Stimulated activated CD8-positive, alpha-beta memory T cell treated with anti-CD3 and anti-CD28 coated beads, Interleukin-12 subunit alpha, Interleukin-12 subunit beta, amount 100 ng/mL, for 4 hours (primary cell): ENCODE data around the gene LYST.
"Not testable (repeated sequence)": the region's sequence is repeated elsewhere in the genome, so short reads cannot be mapped to it uniquely, and the experiment has no call there.

ENCODE experiments used
- DNase-seq: peaks from one replicate; pipeline ENCODE4 v3.0.0-alpha.2; 2020; ENCODE audit warnings: low read depth

LYST gene, protein sequence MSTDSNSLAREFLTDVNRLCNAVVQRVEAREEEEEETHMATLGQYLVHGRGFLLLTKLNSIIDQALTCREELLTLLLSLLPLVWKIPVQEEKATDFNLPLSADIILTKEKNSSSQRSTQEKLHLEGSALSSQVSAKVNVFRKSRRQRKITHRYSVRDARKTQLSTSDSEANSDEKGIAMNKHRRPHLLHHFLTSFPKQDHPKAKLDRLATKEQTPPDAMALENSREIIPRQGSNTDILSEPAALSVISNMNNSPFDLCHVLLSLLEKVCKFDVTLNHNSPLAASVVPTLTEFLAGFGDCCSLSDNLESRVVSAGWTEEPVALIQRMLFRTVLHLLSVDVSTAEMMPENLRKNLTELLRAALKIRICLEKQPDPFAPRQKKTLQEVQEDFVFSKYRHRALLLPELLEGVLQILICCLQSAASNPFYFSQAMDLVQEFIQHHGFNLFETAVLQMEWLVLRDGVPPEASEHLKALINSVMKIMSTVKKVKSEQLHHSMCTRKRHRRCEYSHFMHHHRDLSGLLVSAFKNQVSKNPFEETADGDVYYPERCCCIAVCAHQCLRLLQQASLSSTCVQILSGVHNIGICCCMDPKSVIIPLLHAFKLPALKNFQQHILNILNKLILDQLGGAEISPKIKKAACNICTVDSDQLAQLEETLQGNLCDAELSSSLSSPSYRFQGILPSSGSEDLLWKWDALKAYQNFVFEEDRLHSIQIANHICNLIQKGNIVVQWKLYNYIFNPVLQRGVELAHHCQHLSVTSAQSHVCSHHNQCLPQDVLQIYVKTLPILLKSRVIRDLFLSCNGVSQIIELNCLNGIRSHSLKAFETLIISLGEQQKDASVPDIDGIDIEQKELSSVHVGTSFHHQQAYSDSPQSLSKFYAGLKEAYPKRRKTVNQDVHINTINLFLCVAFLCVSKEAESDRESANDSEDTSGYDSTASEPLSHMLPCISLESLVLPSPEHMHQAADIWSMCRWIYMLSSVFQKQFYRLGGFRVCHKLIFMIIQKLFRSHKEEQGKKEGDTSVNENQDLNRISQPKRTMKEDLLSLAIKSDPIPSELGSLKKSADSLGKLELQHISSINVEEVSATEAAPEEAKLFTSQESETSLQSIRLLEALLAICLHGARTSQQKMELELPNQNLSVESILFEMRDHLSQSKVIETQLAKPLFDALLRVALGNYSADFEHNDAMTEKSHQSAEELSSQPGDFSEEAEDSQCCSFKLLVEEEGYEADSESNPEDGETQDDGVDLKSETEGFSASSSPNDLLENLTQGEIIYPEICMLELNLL (N-terminal part only)

DNA sequence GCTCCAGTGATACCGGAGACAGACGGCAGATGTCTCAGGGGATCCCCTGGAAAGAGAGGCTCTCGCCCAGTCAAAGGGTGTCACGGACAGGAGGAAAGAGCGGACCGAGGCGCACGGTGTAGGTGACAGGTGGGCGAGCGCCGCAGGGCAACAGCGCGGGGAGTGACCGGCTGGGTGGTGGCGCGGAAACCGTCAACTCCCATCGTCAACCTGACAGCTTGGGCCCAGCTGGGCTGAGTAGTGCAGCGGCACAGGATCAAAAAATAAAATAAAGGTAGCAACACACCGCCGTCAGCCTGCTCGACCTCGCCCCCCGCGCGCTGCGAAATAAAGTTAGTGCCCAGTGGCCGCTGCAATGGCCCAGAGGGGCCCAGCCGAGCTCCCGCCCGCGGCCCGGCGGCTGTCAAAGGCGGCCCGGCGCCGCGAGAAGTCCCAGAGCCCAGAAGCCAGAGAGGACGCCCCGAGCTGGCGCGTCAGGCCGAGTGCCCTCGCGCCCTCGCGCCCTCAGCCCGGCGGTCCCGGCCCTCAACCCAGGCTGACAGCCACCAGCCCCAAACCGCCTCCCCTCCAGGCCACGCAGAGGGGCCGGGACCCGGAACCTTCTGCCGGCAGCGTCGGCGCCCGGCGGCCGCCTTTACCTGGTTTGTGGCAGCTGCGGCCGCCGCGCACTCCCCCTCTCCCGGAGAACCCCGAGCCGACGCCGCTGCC lies at the start of gene LYST:
Gene LYST (minus strand): TSS at position 702 of the 708 bp plus-strand sequence. CDS start 36,489 bp downstream, outside the sequence.
- peak; percentile 35 for DNase-seq

DNA sequence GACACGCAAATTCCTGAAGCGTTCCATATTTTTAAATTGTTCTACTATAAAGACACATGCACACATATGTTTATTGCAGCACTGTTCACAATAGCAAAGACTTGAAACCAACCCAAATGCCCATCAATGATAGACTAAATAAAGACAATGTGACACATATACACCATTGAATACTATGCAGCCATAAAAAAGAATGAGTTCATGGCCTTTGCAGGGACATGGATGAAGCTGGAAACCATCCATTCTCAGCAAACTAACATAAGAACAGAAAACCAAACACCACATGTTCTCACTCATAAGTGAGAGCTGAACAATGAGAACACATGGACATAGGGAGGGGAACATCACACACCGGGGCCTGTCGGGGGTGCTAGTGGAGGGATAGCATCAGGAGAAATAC lies 48.8 kb upstream of the LYST start:
- DNase-seq, result not testable (repeated sequence)

DNA sequence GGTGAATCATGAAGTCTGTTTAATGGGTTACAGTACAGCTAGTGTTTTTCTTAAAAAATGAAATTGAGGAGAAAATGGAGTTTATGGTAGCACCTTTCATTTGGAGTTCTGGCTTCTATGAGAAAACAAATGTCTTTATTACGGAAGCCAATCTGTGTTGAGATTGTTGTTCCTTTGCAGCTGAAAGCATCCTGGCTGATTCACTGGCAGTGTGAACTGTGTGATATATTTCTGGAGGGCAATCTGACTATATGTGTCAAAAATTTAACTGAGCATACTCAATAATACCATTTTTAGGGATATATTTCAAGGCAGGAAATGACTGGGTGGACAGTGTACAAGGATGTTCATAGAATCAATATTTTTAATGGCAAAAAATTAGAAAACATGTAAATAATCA lies 46.6 kb upstream of the LYST start:
- DNase-seq, result no peak

DNA sequence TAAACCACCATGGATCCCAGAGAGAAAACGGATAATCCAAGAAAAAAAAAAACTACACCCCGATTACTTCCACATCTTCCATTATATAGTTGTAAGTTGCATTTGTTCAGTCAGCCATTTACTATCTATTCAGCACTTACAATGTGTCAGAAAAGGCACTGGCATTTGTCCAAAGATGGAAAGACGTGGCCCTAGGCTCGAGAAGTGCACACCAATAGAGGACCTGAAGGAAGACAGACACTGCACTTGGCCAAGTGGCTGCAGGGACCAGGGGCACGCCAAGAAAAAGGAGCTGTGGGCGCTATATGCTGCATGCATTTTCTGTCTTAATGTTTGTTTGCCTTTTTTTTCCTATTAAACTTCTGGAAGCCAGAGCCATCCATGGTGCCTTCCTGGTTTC lies 45.2 kb upstream of the LYST start:
- DNase-seq, result no peak

DNA sequence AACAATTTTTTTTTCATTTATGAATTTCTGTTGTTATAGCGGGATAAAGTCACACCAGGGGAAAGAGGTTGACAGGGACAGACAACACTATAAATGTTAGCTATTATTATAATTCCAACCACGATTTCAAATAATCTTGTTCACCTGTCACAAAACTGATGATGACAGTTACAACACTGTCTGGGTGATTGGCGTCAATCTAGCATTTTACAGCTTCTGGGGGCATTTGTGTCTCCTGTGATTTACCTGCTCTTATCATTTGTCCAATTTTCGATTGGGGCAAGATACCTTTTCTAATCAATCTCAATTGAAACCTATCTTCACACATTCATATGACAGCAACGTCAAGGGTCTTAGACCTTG lies 44.6 kb upstream of the LYST start:
- DNase-seq, result no peak

DNA sequence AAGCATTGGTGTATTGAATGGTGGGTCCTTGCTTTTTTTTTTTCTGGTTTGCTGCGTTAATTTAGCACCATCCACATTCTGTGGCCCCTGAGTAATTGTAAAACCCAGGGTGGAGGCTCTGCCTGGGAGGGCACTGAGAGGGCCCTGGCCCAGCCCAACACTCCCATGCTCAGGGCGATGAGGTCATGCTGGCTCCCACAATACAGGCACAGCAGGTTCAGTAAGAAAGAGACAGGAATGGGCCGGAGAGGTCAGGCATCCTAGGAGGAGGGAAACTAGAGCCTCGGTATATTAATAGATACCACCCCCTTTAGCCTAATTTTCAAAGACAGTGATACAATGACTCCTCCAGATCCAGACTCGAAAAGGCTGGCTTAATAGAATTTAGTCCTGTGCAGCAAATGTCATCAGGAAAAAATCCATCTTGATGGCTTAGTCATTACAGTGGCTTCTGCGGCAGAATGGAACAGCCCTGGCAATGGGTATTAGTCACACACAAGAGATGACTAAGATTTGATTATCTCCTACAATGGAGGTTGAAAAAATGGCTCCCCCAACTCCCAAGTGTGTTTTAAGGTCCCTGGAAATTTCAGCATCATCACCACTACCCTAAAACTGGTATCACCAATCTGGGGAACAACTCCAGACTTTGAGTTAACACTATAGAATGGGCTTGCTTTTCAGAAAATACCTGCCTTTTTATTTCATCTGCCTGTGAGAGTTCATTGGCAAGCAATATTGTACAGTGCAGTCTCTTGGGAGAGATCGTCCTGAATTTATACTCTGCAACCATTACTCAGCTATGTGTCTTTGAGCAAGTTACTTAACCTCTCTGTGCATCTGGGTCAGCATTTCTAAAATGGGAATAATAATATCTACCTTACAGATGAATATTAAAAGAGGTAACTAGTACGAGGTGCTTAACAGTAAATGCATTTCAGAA lies 43.9 kb upstream of the LYST start:
- DNase-seq, result no peak

DNA sequence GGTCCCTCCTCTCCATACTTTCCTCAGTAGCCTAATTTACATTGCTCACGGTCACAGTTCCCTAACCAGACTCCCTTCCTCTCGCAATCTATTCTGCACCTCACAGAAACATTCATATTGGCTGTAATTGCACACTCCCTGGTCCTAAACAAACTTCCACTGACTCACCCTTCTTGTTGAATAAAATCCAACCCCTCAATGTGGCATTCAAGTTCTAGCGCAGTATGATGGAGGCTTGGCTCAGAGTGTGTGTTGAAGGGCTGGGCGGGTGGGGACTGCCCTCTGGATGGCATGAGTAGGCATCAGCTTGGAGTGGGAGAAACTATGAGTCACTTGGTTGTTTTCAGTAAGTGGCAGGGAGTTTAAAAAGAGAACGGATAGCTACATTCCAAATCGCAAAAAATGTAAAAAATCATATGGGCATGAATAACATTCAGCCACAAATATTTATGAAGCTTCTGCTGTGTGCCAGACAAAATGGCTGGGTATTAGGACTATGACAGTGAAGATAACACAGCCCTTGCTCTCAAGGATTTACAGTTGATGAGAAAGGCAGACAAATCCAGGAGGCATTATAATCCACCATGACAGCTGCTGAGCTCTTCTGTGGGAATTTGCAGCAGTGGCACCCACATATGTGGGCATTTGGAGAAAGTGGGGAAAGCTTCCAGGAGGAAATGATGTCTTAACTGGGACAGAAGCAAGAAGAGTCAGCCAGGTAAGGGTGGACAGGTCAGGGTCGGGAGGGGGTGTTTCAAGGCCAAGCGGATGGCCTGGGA lies 42.2 kb upstream of the LYST start:
- no peak for DNase-seq

DNA sequence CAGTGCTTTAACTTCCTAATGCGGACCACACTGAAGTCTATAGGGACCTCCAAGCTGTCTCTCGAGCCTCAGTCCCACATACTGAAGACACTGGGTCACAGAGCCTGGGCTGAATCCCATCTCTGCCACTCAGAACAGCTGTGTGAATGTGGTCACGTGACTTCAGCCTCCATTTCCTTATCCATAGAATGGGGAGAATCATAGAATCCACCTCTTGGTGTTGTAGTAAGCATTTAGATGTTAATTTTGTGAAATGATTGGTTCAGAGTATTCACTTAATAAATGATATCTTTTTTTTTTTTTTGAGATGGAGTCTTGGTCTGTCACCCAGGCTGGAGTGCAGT lies 41.2 kb upstream of the LYST start:
- DNase-seq, result no peak

DNA sequence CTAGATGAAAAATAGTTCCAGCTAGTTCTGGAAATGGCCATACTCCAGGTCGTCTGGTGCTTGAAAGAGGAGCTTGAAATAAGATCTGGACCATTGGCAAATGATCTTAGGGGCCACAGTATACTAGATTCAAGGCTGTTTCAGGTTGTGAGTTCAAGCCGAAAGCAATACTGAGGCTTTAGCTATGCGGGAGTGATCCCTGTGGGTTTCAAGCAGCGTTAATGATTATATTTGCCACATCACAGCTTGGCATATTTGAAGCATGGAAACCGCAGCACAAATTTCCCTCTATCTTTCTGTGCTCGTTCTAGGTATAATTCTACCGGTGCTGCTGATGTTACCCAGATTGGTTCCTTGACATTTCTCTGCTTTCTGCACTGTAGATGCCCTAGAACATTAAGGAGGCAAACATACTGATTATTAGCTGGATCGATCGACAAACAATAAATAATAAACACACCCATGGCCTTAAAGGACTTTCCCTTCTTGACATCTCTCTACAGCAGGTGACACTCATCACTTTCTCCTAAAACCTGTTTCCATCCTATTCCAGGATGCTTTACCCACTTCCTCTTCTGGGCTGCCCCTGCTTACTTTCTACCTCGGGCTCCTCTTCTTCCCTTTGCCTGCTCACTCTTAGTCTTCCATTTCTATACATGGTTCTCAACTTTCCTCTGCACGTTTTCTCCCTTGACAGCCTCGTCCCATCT lies 40.6 kb upstream of the LYST start:
- DNase-seq, result no peak

DNA sequence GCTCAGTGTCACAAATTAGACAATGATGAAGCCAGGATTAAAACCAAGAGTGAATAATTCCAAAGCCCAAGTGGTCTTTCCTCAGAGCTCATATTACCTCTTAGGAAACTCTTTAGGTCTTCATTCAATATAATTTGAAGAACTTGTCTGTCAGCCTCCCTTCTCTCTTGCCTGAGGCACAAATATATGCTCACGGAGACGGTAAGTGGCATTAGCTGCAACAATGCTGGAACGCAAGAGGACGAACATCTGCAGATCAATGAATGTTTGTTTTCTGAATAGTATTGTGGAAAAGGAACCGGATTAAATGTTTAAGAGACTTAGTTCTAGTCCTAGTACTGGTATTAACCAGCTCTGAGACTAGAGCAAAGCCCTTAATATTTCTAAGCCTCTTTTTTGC lies 39.7 kb upstream of the LYST start:
- DNase-seq, result no peak

DNA sequence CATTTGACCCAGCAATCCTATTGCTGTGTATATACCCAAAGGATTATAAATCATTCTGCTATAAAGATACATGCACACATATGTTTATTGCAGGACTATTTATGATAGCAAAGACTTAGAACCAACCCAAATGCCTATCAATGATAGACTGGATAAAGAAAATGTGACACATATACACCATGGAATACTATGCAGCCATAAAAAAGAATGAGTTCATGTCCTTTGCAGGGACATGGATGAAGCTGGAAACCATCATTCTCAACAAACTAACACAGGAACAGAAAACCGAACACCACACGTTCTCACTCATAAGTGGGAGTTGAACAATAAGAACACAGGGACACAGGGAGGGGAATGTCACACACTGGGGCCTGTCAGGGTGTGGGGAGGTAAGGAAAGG lies 37.1 kb upstream of the LYST start:
- DNase-seq, result not testable (repeated sequence)

DNA sequence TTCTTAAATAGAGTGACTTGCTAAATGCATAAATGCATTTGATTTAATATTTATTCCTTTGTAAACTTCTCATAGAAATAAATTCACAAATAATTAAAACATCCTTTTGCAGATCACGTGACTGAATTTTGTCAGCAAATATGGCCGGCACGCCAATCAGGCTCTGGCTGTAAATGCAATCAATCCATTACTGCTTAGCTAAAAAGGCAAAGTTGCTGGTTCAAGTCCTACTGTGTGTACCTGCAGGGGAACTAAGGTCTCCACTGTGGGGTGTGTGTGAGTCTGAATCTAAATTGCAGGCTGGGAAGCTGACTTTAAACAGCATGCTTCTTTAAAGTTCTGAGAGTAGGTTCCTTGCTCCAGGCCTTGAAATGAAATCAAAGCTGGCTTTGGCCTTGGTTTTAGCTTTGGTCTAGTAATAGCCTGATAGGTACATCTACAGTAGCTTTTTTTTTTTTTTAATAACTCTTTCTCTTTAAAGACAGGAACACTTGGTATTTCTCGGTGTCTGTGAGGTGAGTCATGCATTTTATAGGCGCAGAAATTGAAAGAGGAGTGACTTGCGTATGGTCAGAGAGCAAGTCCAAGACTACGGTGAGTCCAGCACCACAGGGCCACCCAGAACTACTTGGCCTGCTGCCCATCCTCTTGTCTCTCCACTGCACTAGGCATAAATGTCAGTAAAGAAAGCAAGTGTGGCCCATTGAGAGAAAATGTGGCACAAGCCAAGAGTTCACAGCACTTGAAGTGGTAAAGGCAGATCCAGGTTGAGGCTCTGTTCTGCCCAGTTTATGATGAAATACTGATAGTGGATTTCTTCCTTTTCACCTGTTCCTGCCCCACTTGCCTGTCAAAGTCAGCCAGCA lies 36.2 kb upstream of the LYST start:
- no peak for DNase-seq

DNA sequence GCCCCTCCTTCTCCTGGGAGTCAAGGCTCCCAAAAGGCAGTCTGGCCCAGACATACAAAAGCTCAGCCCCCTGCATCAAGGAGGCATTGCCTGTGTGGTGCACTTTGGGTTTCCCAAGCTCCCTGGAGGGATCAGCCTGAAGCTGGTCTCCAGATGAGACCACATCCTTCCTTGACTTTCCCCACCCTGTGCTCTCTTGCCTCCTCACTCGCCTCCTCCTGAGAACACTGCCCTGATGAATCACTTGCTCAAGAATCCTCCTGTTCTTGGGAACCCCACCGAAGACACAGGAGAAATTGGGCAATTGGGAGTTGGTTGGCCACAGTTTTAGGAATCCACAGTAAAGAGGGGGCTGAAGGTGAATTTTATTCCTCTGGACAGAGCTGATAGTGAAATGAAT lies 34.8 kb upstream of the LYST start:
- DNase-seq, result no peak

DNA sequence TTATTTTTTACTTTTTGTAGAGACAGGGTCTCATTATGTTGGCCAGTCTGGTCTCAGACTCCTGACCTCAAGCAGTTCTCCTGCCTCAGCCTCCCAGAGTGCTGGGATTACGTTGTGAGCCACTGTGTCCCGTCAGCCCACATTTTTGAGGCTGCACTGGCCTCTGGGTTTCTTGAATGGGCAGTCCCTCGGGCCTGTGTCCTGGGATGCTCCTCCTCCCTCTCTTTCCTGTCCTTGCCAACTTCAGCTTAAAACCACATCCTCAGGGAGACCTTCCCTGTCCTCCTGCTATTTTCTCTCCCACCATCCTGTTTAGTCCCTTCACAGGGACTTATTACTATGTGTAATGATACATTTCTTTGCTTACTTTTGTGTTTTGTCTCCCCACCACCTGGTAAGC lies 31.4 kb upstream of the LYST start:
- DNase-seq, result no peak

DNA sequence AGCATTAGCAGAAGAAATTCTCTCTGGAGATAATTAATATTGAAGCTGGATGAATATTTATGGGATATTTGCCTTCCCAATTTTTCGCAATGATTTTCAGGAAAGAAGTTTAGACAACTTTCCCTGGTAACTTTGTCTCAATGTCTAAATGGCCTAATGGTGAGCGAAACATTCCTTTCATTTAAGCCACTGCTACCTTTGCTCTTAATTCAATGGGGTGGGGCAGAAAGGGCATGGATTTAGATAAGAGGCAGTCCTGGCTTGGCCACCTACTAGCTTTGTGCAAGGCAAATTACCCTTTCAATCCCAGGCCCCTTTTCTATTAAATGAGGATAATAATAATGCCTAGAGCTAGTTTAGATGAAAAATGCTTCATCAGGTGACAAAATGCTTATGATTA lies 27.1 kb upstream of the LYST start:
- DNase-seq, result no peak

DNA sequence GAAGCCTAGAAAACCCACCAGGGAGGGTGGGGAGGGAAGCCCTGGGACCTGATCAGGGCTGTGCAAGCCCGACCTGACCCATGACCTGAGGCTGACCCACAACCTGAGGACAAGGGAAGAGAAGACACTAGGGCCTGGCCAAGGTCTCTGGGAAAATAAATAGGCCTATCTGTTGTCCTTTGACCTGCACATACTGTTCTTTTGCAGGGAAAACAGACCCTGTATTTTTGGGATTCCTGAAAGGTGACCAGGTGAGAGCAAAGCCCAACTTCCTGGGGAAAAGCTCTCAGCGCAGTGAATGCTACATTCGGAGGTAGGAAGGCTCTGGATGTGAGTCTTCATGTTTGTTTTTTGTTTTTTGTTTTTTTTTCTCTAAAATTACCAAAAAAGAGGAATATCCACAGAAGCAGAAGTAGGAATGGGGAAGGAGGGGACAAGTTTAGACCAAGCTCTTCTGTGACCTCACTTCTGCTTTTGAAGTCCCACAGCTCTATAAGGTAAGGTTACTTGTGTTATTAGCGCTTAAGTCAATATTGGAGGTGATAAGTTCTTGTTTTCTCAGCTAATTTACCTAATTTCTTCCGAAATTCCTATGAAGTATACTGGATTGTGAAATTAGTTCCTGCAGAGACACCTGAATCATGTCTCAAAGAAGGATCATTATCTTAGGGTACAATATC lies 26.2 kb upstream of the LYST start:
- DNase-seq, result no peak

DNA sequence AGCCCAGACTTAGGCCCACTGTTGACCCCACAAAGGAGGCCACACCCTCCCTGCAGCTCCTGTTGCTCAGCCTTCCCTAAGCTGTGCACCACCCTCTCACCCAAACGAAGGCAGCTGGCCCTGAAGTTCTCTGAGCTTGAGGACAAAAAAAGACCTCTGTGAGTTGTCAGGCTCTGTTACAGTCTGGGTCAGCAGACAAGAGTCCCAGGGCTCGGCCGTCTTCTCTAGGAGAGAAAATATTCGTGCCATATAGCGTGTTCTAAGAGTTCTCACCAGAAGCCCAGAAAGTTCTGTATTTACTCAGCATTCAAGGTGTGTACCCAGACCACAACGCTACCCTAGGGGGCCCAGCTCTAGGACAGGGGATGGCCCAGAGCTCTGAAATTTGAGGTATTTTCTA lies 25.5 kb upstream of the LYST start:
- no peak for DNase-seq

DNA sequence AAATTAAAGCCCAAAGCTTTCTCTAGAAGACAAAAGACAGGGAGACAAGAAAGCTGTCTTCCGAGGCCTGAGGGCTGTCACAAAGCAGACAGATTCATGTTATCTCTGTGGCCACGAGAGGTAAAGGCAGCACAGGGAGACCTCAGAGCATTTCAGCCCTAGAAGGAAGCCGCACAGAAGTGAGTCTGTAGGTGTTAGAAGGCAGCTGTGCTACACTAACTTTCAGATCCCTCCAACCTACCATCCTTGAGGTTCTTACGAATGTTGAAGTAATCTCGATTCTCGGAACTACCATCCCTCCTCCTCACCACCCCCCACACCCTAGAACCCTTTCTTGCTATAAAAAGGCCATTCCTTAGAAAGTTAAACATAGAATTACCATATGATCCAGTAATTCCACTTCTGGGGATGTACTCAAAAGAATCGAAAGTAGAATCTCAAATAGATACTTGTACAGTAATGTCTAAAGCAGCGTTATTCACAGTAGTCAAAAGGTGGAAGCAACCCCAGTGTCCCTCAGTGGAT lies 21.5 kb upstream of the LYST start:
- DNase-seq, result no peak
